HUDEP-2 (cell line): ENCODE results near the gene PPDPF.
A peak's percentile ranks its signal among the peaks of the same experiment; 100 is the strongest.

Experiments
- DNase-seq, 76 experiments: peaks; one replicate each; lab custom pipeline; 2025; ENCODE audit not compliant: unreplicated experiment in 76 of 76; lab: John Stamatoyannopoulos, UW

Gene PPDPF

DNA sequence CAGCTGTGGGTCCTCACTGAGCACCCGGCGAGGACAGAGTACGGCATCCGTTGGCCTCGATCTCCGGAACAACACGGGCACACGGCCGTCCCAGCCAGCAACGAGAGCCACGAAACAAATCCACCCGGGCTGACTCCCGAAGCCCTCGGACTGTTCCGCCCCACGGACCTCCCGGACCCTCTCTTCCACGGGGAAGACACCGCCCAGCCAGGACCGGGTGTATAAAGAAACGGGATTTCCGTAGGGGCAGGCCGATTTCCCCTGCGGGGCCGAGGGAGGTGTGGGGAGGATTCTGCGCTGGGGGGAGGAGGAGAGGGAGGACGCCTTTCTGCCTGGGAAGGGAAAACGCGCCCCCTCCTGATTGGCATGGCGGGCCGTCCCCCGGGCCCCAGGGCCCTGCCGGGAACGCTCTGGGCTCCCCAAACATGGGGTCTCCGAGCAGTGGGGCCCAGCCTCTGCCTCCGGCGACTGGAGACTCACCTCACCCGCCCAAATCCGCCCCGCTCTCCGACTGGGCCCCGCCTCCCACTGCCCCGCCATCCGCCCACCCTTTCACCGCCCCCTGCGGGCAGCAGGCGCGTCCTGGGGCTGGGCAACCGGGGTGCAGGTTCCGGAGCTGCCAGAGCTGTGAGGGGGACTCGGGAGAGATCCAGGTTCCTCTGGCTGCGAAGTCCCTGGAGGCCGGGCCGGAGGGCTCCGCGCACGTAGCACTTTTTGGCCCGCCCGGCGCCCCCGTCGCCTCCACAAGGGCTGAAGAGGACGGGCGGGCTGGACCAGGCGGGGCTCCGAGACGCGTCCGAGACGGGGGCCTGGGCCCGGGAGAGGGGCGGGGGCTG, 679 bp upstream of the PPDPF start:
- peak in 12 of 76 experiments; percentile 16 to 84 (median 40) for DNase-seq

DNA sequence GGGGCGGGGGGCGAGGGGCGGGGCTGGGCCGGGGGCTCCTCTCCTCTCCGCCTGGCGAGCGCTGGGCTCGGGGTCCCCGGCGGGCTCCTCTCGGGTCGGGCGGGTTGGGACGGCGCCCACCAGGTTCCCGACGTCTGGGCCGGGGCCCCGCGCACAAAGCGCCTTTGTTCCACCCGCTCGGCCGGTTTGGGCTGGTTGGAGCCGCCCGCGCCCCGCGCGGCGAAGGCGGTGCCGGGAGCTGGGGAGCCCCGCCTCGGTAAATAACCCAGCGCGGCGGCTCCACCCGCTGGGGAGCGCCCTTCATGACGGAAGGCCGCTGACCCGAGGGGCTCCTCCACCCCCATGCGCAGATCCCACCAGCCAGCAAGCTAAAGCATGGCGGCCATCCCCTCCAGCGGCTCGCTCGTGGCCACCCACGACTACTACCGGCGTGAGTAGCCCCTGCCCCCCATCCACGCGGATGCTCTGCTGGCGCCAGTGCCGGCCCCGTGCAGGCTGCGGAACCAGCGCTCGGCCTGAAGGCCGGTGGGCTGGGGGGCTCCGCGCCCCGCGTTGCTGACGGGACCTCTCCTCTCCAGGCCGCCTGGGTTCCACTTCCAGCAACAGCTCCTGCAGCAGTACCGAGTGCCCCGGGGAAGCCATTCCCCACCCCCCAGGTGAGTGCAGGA, 503 bp downstream of the PPDPF start:
- DNase-seq, result peak in 51 of 76 experiments; percentile 11 to 64 (median 41)

DNA sequence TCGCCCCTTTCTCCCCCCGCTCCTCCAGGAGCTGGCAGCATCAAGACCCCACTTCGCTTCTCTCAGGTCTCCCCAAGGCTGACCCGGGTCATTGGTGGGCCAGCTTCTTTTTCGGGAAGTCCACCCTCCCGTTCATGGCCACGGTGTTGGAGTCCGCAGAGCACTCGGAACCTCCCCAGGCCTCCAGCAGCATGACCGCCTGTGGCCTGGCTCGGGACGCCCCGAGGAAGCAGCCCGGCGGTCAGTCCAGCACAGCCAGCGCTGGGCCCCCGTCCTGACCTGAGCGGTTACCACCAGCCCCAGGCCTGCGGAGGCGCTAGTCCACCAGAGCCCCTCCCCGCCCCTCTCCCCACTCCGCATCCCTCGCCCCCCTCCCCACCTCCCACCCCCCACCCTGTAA, 1.0 kb downstream of the PPDPF start:
- DNase-seq, result no peak

DNA sequence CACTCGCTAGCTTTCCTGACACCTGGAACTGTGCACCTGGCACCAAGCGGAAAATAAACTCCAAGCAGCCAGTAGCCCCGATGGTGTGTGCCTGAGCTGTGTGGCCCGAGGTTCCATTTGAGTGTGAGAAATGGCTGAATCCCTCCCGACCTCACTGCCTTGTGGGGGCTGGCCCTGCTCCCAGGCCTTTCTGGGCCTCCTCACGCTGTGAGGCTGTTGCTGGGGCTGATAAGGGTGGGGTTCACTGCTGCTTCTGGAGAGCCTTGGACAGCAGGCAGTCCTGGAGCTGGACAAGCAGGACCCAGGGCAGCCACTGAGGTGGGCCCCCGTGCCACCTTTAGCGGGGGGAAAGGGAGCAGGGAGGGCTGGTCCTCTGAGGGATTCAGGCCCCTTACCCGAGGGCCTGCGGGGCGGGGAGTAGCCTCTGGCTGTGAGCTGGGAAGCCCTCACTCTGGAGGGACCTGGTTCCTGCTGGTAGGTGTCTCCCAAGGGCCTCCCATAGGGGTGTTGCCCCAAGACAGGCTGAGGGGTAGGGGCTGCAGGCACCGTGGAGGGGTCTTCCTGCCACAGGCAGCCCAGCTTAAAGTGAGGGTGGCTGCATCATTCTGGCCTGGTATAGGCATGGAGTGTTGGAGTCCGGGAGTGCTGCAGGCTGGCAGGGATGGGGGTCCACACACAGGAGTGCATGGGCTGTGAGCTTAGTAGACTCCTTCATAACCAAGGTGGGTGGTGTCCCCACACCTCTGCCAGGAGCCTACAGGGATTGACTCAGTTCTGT, 1.7 kb downstream of the PPDPF start:
- DNase-seq, result peak in 4 of 76 experiments; percentile 5 to 24 (median 14)

DNA sequence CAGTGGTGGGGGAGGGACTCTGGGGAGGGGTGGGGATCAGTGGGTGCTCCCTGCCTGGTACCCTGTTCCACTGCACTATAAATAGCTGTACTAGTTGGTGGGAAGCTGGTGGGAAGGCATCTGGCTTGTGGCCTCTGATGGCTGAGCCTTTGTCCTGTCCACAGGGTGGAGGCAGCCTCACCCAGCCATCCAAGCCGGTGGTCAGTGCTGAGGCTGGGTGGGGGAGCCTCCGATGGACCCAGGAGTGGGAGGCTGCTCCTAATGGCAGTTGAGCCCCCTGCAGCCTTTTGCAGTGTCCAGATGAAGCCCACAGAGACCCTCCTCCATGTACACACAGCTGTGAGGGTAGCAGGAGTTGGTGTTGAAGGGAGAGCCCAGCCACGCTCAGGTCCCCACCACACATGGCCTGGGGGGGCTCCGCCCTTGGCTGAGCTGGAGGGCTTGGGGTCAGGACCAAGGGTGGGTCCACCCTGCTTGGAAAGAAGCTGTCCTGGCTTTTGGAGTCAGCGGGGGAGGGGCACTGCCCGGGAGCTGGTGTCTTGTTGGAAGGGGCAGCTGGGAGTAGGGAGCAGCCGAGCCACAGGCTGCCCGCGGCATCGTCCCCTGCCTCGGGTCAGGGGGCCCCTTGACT, 2.5 kb downstream of the PPDPF start:
- DNase-seq, result no peak

DNA sequence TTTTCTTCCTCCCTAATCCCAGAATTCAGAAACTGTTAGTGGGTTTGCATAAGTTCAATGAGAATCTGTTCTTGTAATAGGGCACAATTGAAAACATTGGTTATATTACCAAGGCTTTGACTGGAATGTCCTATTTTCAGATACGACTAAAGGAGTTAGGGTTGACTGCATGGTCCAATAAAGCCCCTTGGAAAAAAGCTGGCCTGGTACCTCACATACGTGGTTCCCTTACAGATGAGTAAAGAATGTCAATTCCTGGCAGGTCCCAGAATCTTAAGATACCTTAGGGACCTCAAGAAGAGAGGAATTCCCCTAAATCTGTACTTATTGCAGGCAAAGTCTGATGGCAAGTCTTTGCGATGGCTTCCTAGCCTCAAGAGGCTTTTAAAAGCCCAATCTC, 4.6 kb downstream of the PPDPF start:
- no peak for DNase-seq

DNA sequence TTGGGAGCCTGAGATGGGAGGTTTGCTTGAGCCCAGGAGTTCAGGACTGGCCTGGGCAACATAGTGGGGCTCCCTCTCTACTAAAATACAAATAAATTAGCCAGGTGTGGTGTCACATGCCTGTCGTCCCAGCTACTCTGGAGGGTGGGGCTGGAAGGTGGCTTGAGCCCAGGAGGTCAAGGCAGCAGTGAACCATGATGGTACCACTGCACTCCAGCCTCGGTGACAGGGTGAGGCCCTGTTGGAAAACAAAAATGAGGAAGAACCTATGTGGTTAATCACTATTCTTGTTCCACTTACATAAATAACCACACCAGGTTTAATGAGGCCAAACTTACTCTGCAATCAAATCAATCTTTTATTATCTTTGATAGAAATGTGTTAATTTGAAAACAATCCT, 5.4 kb downstream of the PPDPF start:
- DNase-seq, result no peak

DNA sequence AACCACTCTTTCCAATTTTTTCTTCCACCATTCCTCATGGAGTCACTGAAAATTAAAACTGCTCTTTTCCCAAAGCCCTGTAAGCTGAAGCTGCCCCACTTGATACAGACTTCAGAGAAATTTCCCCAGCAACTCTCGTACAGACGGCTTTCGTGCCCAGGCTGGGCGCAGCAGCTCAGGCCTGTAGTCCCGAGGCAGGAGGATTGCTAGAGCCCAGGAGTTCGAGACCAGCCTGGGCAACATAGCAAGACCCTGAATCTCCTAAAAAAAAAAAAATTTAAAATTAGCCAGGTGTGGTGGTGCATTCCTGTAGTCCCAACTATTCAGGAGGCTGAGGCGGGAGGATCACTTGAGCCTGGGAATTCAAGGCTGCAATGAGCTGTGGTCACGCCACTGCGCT, 6.6 kb downstream of the PPDPF start:
- DNase-seq, result no peak

DNA sequence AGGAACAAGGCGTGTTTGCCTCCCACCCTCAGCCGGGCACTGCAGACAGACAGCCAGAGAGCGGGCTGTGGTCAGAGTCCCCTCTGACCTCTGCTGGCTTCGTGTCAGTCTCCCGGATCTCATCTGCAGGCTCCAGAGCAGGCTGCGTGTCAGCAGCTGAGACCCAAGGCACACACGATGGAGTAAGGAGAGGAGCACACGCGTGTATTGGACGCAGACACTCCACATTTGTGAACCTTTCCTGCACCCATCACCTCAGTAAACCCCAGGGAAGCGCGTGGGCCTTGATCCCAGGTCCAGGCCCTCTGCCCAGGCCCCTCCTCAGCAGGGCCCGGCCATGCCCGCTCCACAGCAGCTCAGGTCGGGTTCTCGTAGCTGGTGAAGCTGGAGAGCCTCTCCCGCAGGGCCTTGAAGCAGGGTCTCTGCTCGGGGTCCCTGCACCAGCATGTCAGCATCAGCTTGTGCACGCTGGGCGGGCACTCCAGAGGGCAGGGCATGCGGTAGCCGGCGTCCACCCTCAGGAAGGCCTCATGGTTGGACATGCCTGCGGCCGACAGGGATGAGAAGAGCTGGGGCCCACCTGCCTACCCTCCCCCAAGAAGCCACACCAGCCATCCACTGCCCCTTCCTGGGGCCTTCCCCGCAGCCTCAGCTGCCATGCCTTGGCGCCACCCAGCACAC, 8.8 kb downstream of the PPDPF start:
- DNase-seq, result no peak

DNA sequence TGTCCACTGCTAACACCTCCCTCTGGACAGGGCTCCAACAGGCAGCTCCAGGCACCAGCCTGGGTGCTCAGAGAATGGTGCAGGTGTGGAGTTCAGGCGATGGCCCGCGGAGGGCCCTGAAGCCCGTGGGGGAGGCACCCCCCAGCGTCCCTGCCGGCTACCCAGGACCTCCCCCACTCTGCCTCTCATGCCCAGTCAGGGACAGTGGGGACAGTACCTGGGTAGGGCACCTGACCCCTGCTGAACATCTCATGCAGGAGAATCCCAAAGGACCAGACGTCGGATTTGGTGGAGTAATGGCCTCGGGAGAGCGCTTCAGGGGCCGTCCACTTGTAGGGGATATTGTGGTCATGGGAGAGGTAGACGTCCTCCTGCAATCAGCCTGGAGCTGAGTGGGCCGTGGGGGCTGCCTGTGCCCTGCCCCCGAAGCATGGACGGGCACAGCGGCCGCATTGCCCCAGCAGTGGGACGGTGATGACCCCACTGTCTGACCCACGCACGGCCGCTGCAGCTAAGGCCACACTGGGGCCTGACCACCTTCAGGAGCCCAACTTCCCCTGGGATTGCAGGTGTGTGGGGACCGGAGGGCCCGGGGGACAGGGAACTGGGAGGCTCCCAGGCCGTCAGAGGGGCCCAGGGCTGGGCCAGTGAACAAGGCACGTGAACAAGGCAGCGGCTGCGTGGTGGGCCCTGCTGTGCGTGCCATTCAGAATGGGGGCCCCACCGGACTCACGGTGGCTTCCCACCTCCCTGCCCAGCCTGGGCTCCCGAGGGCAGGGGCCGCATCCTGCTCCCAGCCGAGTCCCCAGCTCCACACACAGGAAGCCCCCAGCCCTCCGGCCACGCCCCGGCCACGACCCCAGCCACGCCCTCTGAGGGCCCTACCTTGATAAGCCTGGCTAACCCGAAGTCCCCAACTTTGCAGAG, 9.6 kb downstream of the PPDPF start:
- DNase-seq, result no peak

DNA sequence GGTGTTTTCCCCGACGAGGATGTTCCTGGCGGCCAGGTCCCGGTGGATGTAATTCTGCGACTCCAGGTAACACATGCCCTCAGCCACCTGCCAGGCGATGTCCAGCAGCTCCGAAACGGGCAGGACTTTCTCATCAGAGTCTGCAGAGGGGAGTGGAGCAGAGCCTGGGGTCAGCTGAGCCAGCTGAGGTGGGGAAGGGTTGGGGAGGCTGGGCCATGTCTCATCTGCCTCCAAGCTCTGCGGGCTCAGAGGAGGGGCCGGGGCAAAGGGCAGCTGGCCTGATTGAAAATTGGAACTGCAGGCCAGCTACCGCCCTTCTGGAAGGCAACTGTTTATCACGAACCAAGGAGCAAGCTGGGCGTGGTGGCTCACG, 10.2 kb downstream of the PPDPF start:
- DNase-seq, result no peak

DNA sequence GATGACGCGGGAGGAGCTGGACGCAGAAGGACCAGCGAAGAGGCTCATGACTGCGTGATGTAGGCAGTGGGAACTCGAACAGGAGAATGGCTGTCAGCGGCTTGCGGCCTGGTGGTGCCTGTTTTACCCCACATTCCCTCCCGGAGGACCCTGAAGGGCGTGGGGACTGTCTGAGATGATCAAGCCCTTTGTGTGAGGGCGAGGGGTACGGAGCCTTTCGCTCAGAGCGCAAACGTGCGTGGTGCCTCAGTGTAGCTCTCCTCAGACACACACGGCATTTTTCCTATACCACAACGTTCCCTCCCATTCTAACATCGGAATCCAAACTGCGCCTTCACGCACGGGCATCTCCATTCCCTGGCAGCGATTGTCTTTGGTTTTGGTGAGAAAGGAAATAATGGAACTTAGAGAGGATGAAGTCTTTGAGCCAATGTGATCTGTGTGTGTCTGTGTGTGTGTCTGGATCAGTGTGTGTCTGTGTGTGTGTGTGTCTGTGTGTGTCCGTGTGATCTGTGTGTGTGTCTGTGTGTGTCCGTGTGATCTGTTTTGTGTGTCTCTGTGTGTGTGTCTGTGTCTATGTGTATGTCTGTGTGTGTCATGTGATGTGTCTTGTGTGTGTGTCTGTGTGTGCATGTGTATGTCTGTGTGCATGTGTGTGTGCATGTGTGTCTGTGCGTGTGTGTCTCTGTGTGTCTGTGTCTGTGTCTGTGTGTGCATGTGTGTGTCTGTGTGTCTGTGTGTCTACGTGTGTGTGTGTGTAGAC, 11.3 kb downstream of the PPDPF start:
- no peak for DNase-seq

DNA sequence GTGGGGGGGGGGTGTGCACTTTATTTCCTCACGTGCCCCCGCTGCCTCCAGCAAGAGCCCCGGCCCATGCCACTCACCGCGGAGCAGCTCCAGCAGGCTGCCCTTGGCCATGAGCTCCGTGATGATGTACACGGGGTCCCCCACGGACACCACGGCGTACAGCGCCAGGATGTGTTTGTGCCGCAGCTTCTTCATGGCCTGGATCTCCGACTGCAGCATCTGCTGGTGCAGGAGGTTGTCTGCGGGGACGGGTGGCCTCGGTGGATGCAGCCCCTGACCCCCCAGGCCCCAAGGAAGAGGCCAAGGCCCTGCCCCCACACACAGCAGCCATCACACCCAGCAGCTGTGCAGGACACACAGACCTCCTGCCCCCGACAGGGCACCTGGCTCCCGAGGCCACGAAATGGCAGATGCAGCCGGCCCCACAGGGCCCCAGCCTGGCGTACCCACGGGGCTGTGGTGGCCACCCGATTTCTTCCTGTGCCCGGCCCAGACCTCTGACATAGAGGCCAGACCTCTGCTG, 11.9 kb downstream of the PPDPF start:
- no peak for DNase-seq

DNA sequence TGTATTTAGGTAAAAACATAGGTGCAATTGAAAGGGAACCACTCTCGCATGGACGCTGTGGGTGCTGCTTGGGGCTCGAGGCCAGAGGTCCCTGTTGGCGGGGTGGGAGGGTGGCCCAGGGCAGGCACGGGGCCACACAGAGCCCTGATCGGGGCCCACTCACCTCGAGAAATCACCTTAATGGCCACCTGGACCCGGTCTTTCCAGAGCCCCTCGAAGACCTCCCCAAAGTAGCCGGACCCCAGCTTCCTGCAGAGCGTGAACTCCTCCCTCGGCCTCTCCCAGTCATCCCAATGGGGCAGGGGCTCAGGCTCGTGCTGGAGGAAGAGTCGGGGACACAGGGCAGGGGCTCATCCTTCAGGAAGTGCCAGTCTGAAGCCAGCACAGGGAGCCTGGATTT, 12.8 kb downstream of the PPDPF start:
- no peak for DNase-seq

DNA sequence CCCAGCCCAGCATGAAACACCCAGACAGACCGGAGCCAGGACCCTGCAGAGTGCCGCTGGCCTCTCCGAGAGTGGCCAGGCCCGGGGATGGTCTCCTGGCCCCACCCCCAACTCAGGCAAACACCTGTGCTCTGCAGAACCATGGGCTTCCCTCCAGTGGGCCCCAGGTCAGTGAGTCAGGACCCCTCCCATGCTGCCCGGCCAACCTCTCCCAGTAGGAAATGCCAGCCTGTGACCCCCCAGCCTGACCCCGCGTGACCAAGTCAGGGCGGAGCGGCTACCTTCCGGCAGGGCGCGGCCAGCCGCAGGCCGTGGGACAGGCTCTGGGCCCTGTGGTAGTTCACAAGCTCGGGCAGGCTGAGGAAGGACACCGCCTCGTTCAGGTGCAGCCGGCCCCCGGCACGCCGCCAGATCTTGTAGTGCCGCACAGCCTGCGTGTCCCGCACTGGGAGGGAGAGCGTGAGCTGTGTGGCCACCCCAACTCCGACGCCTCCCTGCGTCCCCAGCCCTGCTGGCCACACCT, 13.4 kb downstream of the PPDPF start:
- DNase-seq, result no peak

DNA sequence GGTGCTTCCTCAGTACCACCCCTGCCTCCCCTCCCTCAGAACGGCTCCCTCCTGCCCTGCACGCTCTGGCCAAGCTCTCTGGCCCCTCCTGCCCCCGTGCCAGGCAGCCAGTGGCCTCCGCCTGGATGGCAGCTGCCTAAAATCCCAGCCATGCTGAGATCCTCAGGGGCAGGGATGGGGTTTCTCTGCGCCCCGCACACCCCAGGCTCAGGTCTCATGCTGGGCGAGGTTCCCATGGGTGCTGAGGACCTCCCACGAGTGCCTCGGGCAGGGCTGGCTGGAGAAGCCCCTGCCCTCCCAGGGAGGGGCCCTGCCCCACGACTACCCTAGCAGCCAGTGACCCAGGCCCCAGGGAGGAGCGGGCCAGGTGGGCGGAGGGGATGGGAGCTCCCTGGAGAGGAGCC, 13.9 kb downstream of the PPDPF start:
- DNase-seq, result no peak

DNA sequence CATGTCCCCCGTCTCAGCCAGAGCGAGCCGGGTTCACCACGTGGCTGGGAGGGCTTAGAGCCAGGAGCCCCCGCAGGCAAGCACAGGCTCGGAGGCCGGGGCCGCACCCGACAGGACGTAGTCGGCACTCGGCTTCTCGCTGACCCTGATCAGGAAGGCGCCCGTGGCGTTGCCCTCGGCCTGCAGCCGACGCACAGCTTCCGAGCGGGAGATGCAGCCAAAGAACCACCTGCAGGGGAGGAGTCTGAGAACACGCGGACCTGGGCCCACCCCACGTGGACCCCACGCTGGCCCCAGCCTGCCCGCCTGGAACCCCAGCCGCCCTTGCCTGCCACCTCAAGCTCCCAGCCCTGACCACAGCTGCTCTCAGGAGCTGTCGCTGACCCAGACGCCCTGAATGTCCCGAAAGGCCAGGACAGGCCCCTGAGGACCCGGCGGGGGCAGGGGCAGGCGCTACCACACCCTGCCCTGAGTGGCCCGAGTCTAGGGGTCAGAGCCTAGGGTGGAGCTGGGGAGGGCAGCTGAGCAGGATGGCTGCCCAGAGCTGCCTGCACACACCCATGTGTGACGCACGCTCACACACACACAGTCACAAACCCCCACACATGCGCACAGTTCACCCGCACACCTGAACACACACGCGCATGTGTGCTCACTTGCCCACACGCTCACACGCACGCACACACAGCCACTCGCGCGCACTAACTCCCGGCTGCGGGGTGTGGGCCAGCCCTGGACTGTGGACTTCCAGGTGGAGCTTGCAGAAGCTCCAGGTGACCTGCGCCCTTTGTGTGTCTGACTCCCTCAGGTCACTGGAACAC, 14.5 kb downstream of the PPDPF start:
- DNase-seq, result no peak
